DOHH2 (cell line): ENCODE measurements around the gene PDZD4.

Experiments used
- H3F3A ChIP-seq: fragments of 200-600 bp; sonication (generic), shearing (Covaris generic); 2 replicates; pipeline ENCODE4 v1.6.0; 2016; ENCODE audit warnings: antibody characterized with exemption, mild to moderate bottlenecking; ENCODE audit not compliant: control insufficient read depth, insufficient read depth
- H3K27ac ChIP-seq: fragments of 200-600 bp; sonication (generic); 2 replicates; pipeline ENCODE4 v1.5.1; 2014; ENCODE audit warnings: low read depth, mild to moderate bottlenecking, low read length, moderate library complexity
- H3K27me3 ChIP-seq: fragments of 200-600 bp; sonication (generic); 2 replicates; pipeline ENCODE4 v1.6.1; 2014; ENCODE audit warnings: mild to moderate bottlenecking, low read length, mixed read lengths; ENCODE audit not compliant: control insufficient read depth
- H3K36me3 ChIP-seq: fragments of 200-600 bp; sonication (generic); 2 replicates; pipeline ENCODE4 v1.6.1; 2014; ENCODE audit warnings: mild to moderate bottlenecking, low read length, moderate library complexity, mixed read lengths; ENCODE audit not compliant: control insufficient read depth
- H3K4me1 ChIP-seq: fragments of 200-600 bp; sonication (generic); 2 replicates; pipeline ENCODE4 v1.6.1; 2014; ENCODE audit warnings: mild to moderate bottlenecking, low read length, mixed read lengths; ENCODE audit not compliant: control insufficient read depth
- H3K4me2 ChIP-seq: fragments of 200-600 bp; sonication (generic); 2 replicates; pipeline ENCODE4 v1.6.0; 2014; ENCODE audit warnings: mild to moderate bottlenecking, low read length, moderate library complexity
- H3K4me3 ChIP-seq: fragments of 200-600 bp; sonication (generic); 2 replicates; pipeline ENCODE4 v1.5.1; 2014; ENCODE audit warnings: mild to moderate bottlenecking, low read length, mixed read lengths
- H3K79me2 ChIP-seq: fragments of 200-600 bp; sonication (generic); 2 replicates; pipeline ENCODE4 v1.6.1; 2014; ENCODE audit warnings: mild to moderate bottlenecking, low read length, mixed read lengths; ENCODE audit not compliant: control insufficient read depth
- H3K9me2 ChIP-seq: fragments of 200-600 bp; sonication (generic); replicated peaks from 2 replicates; pipeline ENCODE4 v1.6.1; 2014; ENCODE audit warnings: mild to moderate bottlenecking, low read length, mixed read lengths; ENCODE audit not compliant: control insufficient read depth
- H3K9me3 ChIP-seq: fragments of 200-600 bp; sonication (generic); 2 replicates; pipeline ENCODE4 v1.6.1; 2014; ENCODE audit warnings: antibody characterized with exemption, low read length, mixed read lengths; ENCODE audit not compliant: control insufficient read depth, insufficient read depth
- H4K20me1 ChIP-seq: fragments of 200-600 bp; sonication (generic); 2 replicates; pipeline ENCODE4 v1.6.0; 2014; ENCODE audit warnings: low read depth, mild to moderate bottlenecking, antibody characterized with exemption, low read length, moderate library complexity; ENCODE audit not compliant: control insufficient read depth, insufficient read depth
- EZH2phosphoT487 ChIP-seq: fragments of 200-600 bp; sonication (generic); IDR thresholded peaks from 2 replicates; pipeline ENCODE4 v1.6.1; 2017; ENCODE audit warnings: borderline replicate concordance, mild to moderate bottlenecking, antibody characterized with exemption, low read length, moderate library complexity, mixed read lengths
- TF ChIP-seq, protein P1 (sequence below): fragments of 200-600 bp; sonication (generic); IDR thresholded peaks from one replicate; pipeline ENCODE4 v1.5.1; 2014; ENCODE audit warnings: antibody characterized with exemption, mild to moderate bottlenecking, low read depth, low read length; ENCODE audit not compliant: poor library complexity, severe bottlenecking

Gene PDZD4

DNA sequence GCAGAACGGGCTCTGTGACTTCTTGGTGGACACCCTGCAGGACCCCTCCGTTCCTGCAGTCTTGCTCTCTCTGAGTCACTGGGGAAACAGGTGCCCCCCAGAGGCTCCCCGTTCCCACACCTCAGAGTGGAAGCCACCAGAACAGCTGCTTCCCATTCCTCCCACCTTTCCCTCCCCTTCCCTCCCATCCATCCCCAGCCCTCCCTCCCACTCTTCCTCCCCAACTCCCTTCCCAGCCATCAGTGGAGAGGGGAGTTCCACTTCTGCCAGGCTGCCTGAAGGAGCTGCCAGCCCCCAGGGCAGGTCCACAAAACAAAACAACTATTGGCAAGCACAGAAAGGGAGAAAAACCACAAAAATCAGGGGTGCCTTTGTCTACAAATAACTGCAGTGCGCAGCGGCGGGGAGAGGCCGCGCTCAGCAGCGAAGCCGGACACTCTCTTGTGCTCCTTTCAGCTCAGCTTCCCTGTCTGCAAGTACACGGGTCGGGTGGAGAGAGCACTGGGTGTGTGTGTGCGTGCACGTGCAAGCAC lies 27.8 kb downstream of the PDZD4 start:
- Histone ChIP-seq H3K9me2 (no peaks in the 10 kb centered on the region), H3K36me3 (peaks cover 3% of the 10 kb centered on the region; the same call in 1 of the 2 replicates)

DNA sequence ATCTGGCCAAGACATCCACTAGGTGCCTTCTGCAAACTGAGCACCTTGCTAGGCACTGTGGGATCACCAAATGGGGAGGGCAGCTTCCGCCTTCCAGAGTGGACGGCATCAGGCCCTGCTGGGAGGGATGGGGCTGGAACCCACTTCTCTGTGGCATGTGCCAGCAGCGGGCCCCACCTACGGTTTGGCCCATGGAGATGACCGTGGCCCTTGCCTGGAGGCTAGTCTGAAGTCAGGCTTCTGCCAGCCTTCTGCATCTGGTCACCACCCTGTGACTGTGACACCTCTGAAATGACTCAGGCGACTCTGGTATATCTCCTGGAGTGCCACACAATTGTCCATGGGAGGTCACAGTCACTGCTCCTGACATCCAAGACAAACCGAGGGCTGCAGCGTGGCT lies 28.7 kb downstream of the PDZD4 start:
- Histone ChIP-seq H3K79me2 (peaks cover under 1% of the 10 kb centered on the region), H3K36me3 (peaks cover 12% of the 10 kb centered on the region), H3K4me3 (no peak overlapping the region), H3K9me3 (no peaks in the 10 kb centered on the region), H4K20me1 (no peaks in the 10 kb centered on the region), H3K27me3 (no peaks in the 10 kb centered on the region), H3K27ac (no peak overlapping the region), H3K4me1 (no peaks in the 10 kb centered on the region), H3K9me2 (no peaks in the 10 kb centered on the region), H3K4me2 (no peak overlapping the region), H3F3A (no peaks in the 10 kb centered on the region)
- no peak for TF ChIP-seq EZH2phosphoT487
- TF ChIP-seq, protein P1, sequence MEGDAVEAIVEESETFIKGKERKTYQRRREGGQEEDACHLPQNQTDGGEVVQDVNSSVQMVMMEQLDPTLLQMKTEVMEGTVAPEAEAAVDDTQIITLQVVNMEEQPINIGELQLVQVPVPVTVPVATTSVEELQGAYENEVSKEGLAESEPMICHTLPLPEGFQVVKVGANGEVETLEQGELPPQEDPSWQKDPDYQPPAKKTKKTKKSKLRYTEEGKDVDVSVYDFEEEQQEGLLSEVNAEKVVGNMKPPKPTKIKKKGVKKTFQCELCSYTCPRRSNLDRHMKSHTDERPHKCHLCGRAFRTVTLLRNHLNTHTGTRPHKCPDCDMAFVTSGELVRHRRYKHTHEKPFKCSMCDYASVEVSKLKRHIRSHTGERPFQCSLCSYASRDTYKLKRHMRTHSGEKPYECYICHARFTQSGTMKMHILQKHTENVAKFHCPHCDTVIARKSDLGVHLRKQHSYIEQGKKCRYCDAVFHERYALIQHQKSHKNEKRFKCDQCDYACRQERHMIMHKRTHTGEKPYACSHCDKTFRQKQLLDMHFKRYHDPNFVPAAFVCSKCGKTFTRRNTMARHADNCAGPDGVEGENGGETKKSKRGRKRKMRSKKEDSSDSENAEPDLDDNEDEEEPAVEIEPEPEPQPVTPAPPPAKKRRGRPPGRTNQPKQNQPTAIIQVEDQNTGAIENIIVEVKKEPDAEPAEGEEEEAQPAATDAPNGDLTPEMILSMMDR: no peak

More for the DNA sequence above, 27.8 kb downstream of the PDZD4 start:
- TF ChIP-seq, protein P1: no peak
- TF ChIP-seq EZH2phosphoT487: no peak
- Histone ChIP-seq H3K4me1 (no peaks in the 10 kb centered on the region), H3K9me3 (no peaks in the 10 kb centered on the region), H3K4me3 (no peak overlapping the region), H3F3A (no peaks in the 10 kb centered on the region), H3K27ac (no peak overlapping the region), H3K79me2 (no peaks in the 10 kb centered on the region), H3K4me2 (no peak overlapping the region), H3K27me3 (no peaks in the 10 kb centered on the region), H4K20me1 (no peaks in the 10 kb centered on the region)

DNA sequence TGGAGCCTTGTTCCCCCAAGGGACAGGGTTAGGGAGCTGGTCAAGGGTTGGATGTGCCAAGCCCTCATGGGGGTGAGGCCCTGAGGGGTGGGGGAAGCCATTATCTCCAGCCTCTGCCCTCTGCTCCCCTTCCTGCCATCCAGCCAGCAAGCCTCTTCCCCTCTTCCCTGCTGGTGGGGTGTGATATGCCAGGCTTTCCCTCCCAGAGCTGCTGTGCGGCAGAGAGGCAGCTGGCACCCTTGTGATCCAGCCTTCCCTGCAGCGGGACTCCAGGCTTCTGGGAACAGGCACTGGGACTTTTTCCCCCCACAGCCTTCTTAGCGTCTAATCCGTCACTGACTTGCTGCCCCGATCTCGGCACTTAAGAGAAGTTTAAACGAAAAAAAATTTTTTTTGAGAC lies 29.6 kb downstream of the PDZD4 start:
- TF ChIP-seq, protein P1: no peak
- TF ChIP-seq EZH2phosphoT487: no peak
- H3K36me3 ChIP-seq: peaks cover 21% of the 10 kb centered on the region

More for the DNA sequence above, 29.6 kb downstream of the PDZD4 start:
- no peaks in the 10 kb centered on the region for H3K9me2 ChIP-seq
- no peaks in the 10 kb centered on the region for H3K9me3 ChIP-seq
- H3K27me3 ChIP-seq: no peaks in the 10 kb centered on the region
- peaks cover 10% of the 10 kb centered on the region for H3K79me2 ChIP-seq
- H3K4me2 ChIP-seq: no peak overlapping the region
- H3K27ac ChIP-seq: no peak overlapping the region
- H4K20me1 ChIP-seq: no peaks in the 10 kb centered on the region
- no peak overlapping the region for H3K4me3 ChIP-seq
- no peaks in the 10 kb centered on the region for H3F3A ChIP-seq
- peaks cover 5% of the 10 kb centered on the region for H3K4me1 ChIP-seq
